Femur (tissue), 1 donor: ENCODE measurements around the gene TLR6.
A peak's percentile ranks its signal among the peaks of the same experiment; 100 is the strongest.

ENCODE experiments used
- DNase-seq: peaks from one replicate; pipeline ENCODE4 v3.0.0-alpha.2; 2017

TLR6 gene

DNA sequence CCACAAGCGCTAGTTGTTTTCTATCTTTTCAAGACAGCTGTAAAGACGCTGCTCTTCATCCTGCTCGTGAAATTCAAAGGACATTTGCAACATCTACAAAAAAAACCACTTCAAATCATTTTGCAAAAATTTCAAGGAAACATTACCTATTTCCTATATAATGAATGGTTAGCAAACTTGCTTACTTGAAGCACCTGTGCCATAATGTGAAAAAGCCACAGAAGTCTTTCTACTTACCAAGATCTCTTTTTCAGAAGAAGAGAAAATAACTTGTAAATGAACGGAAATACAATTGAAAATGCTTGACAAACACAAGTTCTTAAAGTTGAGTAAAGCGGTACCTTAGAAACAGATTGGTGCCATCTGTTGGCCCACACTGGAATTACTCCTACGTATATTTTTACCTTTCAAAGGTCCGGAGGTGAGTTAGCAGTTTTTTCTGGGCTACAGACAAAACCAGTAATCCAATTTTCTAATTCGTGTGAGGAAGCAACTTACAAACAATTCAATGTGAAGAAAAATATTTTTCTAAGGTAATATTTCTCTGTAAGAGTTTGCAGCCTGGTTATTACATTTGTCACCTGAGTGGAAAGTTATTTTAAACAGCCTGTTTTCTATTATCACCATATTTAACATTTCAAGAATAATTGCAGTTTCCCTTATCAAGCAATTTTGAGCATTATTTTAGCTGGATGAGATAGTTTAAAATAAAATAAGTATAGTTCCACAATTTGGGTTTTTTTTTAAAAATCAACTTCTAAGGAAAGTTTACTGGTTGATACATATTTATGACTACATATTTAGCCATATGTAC is at the start of gene TLR6:
TLR6 (minus strand) TSS at position 294 of the 814 bp plus-strand sequence. CDS start 27,344 bp downstream, outside the sequence.
- DNase-seq: no peak

GRCh38 chr4:38905652-38906385 is 49.2 kb upstream of the TLR6 start:
- DNase-seq: no peak

DNA sequence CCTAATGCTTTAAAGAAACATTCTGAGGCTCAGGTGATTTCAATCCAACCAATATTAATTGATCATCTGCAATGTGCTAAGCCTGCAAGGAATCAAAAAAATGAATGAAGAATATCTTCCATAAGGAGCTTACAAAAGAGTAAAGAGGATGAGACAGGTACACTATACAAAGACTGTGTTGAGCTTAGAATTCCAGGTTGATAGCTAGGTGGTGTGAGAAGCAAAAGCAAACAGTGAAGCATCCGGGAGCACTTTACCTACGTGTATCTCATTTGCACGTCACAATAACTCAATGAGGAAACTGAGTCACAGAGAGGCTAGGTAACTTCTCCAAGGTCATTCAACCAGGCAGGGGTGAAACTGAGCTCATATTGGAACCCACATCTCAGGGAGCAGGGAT is 48.1 kb upstream of the TLR6 start:
- no peak for DNase-seq

DNA sequence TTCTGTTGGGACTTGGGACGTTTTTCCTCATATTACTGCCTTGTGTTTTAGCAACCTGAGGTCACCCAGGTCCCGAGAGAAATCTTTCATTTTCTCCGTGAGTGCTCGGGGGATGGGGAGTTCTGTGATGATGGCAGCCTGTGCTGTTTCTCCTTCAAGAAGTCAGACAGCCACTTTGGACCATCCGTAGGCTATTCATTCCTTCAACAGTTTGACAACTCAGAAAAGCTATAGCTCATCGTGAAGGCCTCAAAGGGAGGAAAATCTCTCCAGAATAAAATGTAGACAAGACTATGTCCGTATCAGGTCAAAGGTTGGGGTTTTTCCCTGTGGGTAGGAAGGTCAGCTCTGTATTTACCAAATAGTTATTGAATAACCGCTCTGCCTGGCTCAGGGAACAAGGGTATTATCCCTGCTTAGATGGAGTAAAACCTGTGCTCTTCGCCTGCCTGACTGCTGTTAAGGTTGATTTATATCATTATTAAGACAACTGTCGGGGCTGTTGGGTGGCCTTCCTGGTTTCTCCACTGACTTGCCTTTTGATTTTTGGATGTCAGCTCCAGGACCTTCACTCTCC is 47.6 kb upstream of the TLR6 start:
- DNase-seq: no peak

GRCh38 chr4:38902695-38903094 is 46.1 kb upstream of the TLR6 start:
- DNase-seq: no peak

DNA sequence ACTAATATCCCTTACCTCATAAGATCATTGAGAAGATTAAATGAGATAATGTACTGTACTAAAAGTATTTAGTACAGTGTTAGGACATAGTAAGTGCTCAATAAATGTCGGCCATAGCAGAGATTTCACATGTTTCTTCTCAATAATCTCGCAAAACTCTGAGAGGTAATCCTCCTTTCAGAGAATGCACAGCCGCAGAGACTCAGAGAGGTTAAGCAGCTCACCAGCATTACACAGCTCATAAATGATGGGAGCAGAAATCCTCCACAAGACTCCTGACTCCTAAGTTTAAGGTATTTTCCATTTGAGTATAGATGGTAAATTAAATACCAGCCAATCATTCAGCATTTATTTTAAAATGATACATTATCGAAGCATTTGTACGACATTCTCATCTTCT is 45.6 kb upstream of the TLR6 start:
- DNase-seq: no peak

- DNase-seq: no peak
These were observed 41.6 kb upstream of the TLR6 start for GRCh38 chr4:38898245-38898644.

DNA sequence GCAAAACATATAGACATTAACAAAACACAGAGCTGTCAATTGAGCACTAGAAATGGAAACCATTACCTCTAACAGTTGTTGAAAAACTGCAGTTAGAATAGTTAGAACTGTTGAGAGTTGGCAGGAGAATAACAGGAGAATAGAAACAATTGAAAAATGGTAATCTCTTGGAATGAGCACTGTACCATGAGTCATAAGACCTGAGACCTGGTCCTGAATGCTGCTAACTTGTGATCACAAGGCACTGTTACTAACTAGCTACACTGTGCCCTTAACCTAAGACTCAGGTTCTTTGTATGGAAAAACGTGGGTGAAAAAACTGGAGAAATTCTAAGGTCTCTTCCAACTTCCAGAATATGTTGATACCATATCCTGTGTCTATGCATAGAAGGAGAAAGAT is 40.3 kb upstream of the TLR6 start:
- DNase-seq: no peak

GRCh38 chr4:38894322-38894982 is 37.8 kb upstream of the TLR6 start:
- no peak for DNase-seq

DNA sequence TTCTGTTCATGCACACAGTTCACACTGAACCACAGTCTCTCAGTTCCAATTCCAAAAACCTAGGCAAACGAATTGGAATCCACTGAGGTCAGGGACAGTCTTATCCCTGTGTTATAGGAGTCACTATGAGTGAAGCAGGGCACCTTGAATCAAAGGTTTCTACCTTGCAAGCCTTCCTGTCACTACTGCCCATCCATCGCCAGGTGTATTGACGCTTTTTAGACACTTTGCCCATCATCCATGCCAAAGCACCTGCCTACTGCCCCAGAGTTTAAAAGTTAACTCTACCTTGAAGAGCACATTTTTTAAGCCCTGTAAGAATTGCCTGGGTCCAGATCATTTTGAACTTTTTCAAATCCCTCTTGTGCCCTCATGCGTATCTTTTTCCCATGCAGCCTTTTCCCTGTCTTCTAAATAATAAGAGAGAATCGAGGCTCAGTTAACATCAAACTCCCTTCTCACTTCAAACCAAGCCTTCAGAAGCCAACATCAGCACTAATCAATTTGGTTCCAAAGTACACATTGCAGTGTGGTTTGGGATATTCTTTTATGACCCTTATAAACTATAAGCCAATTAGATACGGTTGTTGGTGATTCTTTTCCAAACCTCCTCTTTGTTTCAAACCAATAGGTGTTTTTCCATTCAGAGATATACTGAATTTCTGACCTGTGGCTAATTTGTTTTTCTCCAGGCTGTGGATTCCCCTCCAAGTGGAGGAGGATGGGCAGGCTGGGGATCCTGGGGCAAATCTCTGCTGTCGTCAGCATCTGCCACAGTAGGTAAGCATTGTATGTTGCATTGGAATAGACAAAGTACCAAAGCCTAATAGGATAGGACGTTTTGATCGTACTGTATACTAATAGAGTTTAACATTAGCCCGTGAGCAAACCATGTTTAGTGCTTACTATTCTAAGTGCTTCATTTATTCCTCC is 34.7 kb upstream of the TLR6 start:
- no peak for DNase-seq

DNA sequence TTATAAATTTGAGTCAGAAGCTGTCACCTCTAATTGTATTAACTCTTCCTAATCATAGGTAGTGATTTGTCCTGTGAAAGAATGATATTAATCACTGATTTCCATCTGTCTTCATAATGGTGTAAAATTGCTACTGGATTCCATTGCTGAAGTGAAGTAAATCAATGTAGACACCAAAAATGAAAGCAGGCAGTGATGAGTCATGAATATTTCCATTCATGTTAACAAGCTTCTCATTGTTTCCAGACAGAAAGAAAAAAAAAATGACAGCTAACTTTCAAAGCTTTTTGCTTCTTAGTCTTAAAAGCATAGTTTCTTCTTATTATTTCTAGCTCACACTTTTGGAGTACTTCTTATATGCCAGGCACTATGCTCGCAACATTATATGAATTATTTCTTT is 32.5 kb upstream of the TLR6 start:
- DNase-seq: no peak

GRCh38 chr4:38884254-38884653 is 27.6 kb upstream of the TLR6 start:
- no peak for DNase-seq

DNA sequence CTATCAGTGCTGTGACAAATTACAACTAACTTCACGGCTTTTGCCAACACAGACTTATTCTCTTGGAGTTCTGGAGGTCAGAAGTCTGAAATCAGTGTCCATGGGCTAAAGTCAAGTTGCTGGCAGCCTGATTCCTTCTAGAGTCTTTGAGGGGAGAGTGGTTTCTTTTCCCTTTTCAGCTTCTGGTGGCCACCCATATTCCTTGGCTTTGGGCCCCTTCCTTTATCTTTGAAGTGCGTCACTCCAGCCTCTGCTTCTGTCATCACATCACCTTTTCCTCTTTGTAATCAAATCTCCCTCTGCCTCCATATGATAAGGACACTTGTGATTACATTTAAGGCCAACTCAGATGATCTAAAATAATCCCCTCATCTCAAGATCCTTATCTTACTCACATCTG is 20.0 kb upstream of the TLR6 start:
- no peak for DNase-seq

DNA sequence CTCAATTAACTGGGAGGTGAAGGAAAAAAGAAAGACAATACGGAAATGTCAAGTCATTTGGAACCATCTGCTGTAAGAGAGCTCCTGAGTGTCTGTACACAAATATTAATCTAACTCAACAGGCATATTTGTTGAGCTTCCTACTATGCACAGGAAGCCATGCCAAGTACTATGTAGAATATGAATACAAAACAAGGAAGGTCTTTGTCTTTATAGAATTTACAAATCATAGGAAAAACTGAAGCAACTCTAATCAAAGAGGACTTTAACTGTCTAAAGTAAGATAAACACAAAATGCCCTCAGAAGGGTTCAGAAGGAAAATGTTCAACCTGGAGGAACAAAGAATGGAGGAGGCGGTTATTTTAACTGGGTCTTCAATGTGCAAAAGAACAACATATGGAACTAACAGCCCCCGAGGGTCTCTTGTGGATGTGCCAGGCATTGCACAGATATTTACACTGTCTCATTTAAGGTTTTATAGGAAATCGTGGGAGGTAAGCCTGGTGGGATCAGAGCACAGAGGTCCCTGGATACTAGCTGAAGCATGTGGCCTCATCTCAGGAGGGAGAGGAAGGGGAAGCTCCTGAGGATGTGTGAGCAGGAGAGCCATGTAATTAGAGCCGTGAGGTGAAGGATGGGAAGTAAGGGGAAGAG is 16.8 kb upstream of the TLR6 start:
- no peak for DNase-seq

- no peak for DNase-seq
These were observed 16.0 kb upstream of the TLR6 start for GRCh38 chr4:38872620-38873019.

DNA sequence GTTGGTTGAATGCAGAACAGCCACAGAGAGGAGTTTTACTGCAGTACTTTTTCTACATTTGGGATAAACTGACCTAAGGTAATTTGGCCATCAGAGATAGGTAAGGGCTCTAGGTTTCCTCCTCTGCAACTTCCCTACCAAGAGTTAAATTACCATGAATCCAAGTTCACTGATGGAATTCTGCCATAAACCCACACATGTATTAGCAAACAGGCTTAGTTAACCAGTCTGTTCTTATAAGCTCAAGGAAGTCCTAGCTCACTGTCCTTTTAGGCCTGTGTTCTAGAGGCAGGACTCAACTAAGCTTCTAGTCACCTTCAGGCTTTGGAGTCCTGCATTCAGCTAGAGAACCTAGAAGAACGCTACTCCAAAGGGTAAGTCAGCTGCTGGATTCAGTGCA is 15.0 kb upstream of the TLR6 start:
- no peak for DNase-seq

- no peak for DNase-seq
These were observed 13.6 kb upstream of the TLR6 start for GRCh38 chr4:38870098-38870808.

- DNase-seq: no peak
These were observed 12.9 kb upstream of the TLR6 start for GRCh38 chr4:38869511-38869910.

GRCh38 chr4:38868059-38868960 is 11.7 kb upstream of the TLR6 start:
- DNase-seq: peak; percentile 74

GRCh38 chr4:38867478-38868058 is 11.0 kb upstream of the TLR6 start, which contains the start of gene FAM114A1:
Gene FAM114A1, plus strand, starts transcription at chr4:38867806. Its CDS starts 10,273 bp downstream, at chr4:38878079.
- DNase-seq: peak; percentile 92
